CD4-positive, alpha-beta T cell treated with Interleukin-6 for 4 hours (primary cell): Measurements from ENCODE around the gene LDLRAD4.
A peak's percentile ranks its signal among the peaks of the same experiment; 100 is the strongest.

Experiments
- DNase-seq: peaks from one replicate; pipeline ENCODE4 v3.0.0-alpha.2; 2020; ENCODE audit warnings: mixed read lengths

The LDLRAD4 gene

GRCh38 chr18:13438507-13439056, 220.0 kb downstream of the LDLRAD4 start:
- DNase-seq, result no peak

DNA sequence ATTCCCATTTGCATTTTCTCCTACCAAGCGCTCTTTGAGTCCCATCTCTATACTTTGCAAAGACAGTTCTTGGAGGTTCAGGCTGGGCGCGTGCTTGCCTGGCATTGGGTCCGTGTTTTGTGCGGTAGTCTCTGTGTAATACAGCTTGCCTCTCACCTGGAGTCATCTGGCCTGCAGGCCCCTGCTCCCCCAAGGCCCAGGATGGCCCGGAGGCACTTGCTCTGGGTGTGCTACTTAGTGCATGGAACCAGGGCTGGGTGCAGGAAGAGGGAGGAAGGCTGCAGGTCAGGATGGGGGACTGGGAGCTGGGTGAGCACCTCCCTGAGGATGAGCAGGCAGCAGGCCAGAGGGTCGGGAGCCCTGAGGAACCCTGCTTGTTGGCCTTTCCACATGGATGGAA, 220.9 kb downstream of the LDLRAD4 start:
- no peak for DNase-seq

- no peak for DNase-seq
These were observed 222.0 kb downstream of the LDLRAD4 start for GRCh38 chr18:13440277-13441248.

DNA sequence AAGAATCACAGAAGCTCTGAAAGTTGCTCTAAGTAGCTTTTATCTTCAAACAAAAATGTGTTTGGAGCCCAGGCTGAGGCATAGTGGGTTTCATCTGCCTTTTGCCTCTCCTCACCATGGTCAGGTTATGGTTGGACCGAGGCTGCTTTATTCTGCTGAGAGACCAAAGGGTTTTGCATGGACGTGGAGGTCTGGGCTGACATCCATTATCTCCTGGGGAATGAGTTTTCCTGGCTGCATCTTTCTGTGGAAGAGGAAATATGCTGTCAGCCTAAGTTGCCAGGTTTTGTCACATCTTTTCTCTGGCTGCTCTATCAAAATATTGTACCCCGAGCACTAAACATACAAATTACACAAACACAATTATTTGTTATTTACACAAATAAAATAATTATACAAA, 223.2 kb downstream of the LDLRAD4 start:
- DNase-seq, result no peak

DNA sequence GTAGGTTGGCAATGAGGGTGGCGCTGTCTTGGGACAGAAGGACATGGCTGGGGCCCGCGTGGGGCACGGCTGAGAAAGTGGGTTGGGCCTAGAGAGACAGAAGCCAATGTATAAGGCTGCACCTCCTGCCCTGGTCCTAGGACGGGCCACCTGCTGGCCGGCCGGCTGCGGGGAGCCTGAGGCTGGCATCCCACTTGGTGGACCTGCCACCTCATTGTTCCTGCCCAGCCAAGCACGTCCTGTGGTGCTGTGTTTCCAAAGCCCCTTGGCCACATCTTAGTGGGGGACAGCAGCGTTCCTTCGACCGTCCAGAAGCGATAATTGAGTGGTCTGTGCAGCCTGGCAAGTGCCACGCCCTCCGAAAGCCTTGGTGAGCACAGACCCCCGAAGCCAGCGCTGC, 223.9 kb downstream of the LDLRAD4 start:
- no peak for DNase-seq

GRCh38 chr18:13443552-13443951, 225.0 kb downstream of the LDLRAD4 start:
- DNase-seq, result peak; percentile 27

DNA sequence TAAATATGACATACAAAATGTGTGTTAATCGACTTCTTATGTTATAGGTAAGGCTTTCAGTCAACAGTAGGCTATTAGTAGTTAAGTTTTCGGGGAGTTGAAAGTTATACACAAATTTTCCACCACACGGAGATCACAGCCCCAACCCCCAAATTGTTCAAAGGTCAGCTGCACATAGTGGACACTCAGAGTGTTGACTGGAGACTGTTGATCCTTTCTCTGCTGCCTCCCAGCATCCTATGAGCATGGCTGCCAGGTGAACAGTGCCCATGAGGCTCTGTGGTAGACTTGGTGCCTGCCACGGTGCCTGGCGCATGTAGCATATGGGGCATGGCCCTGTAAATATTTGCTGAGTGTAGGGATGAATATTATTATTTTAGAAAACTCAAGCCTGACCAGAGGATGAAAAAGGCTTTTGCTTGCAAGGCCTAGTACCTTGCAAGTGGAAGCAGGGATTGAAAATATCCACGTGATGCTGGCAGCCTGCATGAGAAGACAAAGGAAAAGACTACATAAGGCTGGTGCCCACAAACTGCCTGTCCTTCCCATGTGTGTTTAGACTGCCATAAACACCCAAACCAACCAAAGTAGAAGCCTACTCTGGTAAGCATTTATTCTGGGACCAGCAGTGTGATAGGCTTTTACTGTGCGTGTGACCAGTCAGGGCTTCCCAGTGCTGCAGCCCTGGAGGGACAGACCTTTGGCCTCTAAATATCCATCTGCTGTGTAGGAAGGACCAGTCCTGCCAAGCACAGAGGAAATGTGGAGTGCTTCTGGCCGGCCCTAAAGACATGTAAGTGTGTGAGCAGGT, 226.1 kb downstream of the LDLRAD4 start:
- no peak for DNase-seq

DNA sequence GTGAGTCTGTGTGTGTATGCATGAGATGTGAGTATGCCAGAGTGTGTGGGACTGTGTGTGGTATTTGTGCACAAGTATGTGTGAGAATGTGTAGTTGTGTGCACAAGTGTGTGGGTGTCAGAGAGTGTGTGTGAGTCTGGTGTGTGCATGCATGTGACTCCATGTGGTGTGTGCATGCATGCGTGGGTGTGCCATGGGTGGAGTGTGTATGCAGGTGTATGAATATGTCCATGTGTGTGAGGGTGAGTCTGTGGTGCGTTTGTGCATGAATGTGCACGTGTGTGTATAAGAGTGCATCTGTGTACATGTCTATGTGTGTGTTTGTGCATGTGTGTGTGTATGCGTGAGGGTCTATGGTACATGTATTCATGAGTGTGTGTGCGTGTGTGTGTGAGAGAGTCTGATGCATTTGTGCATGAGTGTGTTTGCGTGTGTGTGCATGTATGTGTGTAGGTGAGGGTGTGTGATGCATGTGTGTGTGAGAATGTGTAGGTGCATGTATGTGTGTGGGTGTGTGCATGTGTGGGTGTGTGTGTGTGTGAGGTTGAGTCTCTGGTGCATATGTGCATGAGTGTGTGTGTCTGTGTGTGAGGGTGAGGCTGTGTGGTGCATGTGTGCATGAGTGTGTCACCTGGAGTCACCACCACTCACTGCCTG, 226.8 kb downstream of the LDLRAD4 start:
- no peak for DNase-seq

GRCh38 chr18:13446024-13446423, 227.5 kb downstream of the LDLRAD4 start:
- no peak for DNase-seq

GRCh38 chr18:13446610-13447461, 228.3 kb downstream of the LDLRAD4 start:
- DNase-seq, result peak; percentile 49

GRCh38 chr18:13447621-13448334, 229.2 kb downstream of the LDLRAD4 start:
- no peak for DNase-seq

- DNase-seq, result no peak
These were observed 229.8 kb downstream of the LDLRAD4 start for GRCh38 chr18:13448335-13448795.

GRCh38 chr18:13449651-13450050, 231.1 kb downstream of the LDLRAD4 start:
- DNase-seq, result no peak

- DNase-seq, result no peak
These were observed 232.0 kb downstream of the LDLRAD4 start for GRCh38 chr18:13450289-13451212.

- no peak for DNase-seq
These were observed 232.6 kb downstream of the LDLRAD4 start for GRCh38 chr18:13451213-13451540.

GRCh38 chr18:13451661-13452387, 233.3 kb downstream of the LDLRAD4 start:
- no peak for DNase-seq

- DNase-seq, result no peak
These were observed 233.8 kb downstream of the LDLRAD4 start for GRCh38 chr18:13452388-13452811.

GRCh38 chr18:13452871-13453680, 234.5 kb downstream of the LDLRAD4 start:
- no peak for DNase-seq
